Calu3 (cell line): Measurements from ENCODE around the gene CARD10. TPM values are rescaled to one million over a fixed set of nuclear protein-coding genes. Genes with fewer than 3 reads are reported as not detected.

Source experiments
- BruUV-seq: library from RNA; stranded (reverse); fragments of 400-500 nt; replicated peaks from 2 replicates; lab custom pipeline; 2021; lab: Mats Ljungman, UMichigan
- CTCF ChIA-PET: fragments of 300-600 bp; sonication (Branson Sonifier 250); formaldehyde crosslinking; loops from one replicate; lab custom pipeline; 2022; ENCODE audit warnings: antibody characterized with exemption; lab: Charles Lee
- DNase-seq: peaks from one replicate; pipeline ENCODE4 v3.0.0; 2022
- H3K27ac Mint-ChIP-seq: one replicate; pipeline ENCODE4 v1.8.0; 2022; ENCODE audit warnings: mixed read lengths; ENCODE audit not compliant: unreplicated experiment
- H3K27me3 Mint-ChIP-seq: one replicate; pipeline ENCODE4 v1.8.0; 2022; ENCODE audit warnings: mixed read lengths; ENCODE audit not compliant: unreplicated experiment
- H3K36me3 Mint-ChIP-seq: one replicate; pipeline ENCODE4 v1.8.0; 2022; ENCODE audit warnings: mild to moderate bottlenecking, moderate library complexity, mixed read lengths; ENCODE audit not compliant: insufficient read depth, unreplicated experiment
- H3K4me1 Mint-ChIP-seq: one replicate; pipeline ENCODE4 v1.8.0; 2022; ENCODE audit warnings: mild to moderate bottlenecking, low read depth, mixed read lengths; ENCODE audit not compliant: unreplicated experiment
- H3K4me3 Mint-ChIP-seq: one replicate; pipeline ENCODE4 v1.8.0; 2022; ENCODE audit warnings: mild to moderate bottlenecking, low read depth, moderate library complexity, mixed read lengths; ENCODE audit not compliant: unreplicated experiment
- H3K9me3 Mint-ChIP-seq: one replicate; pipeline ENCODE4 v1.8.0; 2022; ENCODE audit warnings: low read depth, mixed read lengths; ENCODE audit not compliant: unreplicated experiment
- CTCF ChIP-seq: fragments of 200-600 bp; IDR thresholded peaks from one replicate; pipeline ENCODE4 v1.8.0; 2022; ENCODE audit warnings: antibody characterized with exemption; ENCODE audit not compliant: unreplicated experiment
- intact Hi-C: fragments of 100-400 bp; cut with micrococcal nuclease; formaldehyde crosslinking; loops from one replicate; pipeline ENCODE4 v1.10.0; 2022; ENCODE audit not compliant: unreplicated experiment
- total RNA-seq: library from RNA; stranded (reverse); gene quantifications from 2 replicates; pipeline ENCODE4 v1.2.3, GENCODE V29; 2022

CARD10 gene
- total RNA-seq, 1 experiment from 2014 or later = 49.2 TPM

DNA sequence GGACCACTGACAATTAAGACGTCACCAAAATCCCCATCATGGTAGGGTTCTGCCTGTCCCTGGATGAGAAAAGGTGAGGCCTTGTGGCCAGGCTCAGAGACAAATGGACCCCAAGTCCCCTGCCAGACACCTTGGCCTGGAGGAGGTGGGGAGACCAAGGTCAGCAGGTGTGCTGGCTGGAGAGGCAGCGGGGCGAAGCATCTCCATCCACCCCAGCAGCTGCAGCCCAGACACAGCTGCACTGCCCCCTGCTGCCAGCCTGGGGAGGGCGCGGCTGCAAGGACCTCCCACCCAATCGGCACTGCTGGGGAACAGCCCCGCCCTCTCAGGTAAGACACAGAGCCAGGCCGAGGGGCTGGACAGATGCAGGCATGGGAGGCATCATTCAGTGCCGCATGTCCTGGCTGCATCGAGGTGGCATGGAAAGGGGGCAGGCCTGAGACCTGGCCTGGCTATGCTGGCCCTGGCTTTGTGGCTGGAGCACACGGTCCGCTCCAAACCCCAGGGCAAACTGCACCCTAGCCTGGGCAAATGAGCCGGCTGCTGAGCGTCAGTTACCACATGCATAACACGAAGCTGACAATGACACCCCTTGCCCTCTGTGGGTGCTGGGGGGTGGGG is 20.8 kb downstream of the CARD10 start:
- intact Hi-C loops = no loop called here
- H3K27me3 Mint-ChIP-seq = no peaks in the 10 kb centered on the region
- peaks cover 69% of the 10 kb centered on the region for H3K36me3 Mint-ChIP-seq
- no TSS peak for BruUV-seq
- peak; percentile 57 for TF ChIP-seq CTCF
- CTCF ChIA-PET = interaction anchor here (0.6 to 1.3 kb wide), 2 partner anchors 26 to 65 kb away, joined by 4 to 8 read pairs; no protein-coding TSS in a partner anchor
- H3K9me3 Mint-ChIP-seq = no peaks in the 10 kb centered on the region
- H3K4me1 Mint-ChIP-seq = peaks cover 53% of the 10 kb centered on the region
- peak; percentile 71 for DNase-seq
- peak overlapping the region; percentile 70 for H3K27ac Mint-ChIP-seq
- no peak overlapping the region for H3K4me3 Mint-ChIP-seq

- Mint-ChIP-seq H3K4me1 (peaks cover 49% of the 10 kb centered on the region), H3K27ac (no peak overlapping the region), H3K36me3 (peaks cover 64% of the 10 kb centered on the region), H3K9me3 (no peaks in the 10 kb centered on the region), H3K4me3 (no peak overlapping the region), H3K27me3 (no peaks in the 10 kb centered on the region)
- no TSS peak for BruUV-seq
- no peak for TF ChIP-seq CTCF
- DNase-seq = no peak
- CTCF ChIA-PET = interaction anchor here (0.7 kb wide), 2 partner anchors 12 to 16 kb away, joined by 4 to 7 read pairs; no protein-coding TSS in a partner anchor
- intact Hi-C loops = no loop called here
Observed at GRCh38 chr22:37497062-37497599, 22.1 kb downstream of the CARD10 start.

GRCh38 chr22:37496651-37497050 is 22.6 kb downstream of the CARD10 start:
- H3K27me3 Mint-ChIP-seq = no peaks in the 10 kb centered on the region
- DNase-seq = no peak
- no peak for TF ChIP-seq CTCF
- H3K36me3 Mint-ChIP-seq = peaks cover 59% of the 10 kb centered on the region
- BruUV-seq = no TSS peak
- intact Hi-C loops = no loop called here
- no peak overlapping the region for H3K4me3 Mint-ChIP-seq
- CTCF ChIA-PET = no interaction called here
- no peak overlapping the region for H3K27ac Mint-ChIP-seq
- H3K4me1 Mint-ChIP-seq = peaks cover 44% of the 10 kb centered on the region
- H3K9me3 Mint-ChIP-seq = no peaks in the 10 kb centered on the region

GRCh38 chr22:37493979-37494378 is 25.2 kb downstream of the CARD10 start:
- Mint-ChIP-seq H3K4me1 (peaks cover 28% of the 10 kb centered on the region), H3K27me3 (no peaks in the 10 kb centered on the region), H3K9me3 (no peaks in the 10 kb centered on the region), H3K36me3 (peaks cover 56% of the 10 kb centered on the region), H3K27ac (no peak overlapping the region), H3K4me3 (no peak overlapping the region)
- no peak for DNase-seq
- CTCF ChIA-PET = no interaction called here
- no peak for TF ChIP-seq CTCF
- BruUV-seq = no TSS peak
- intact Hi-C loops = no loop called here
